H1 (cell line): ENCODE measurements around the gene LTB. TPM values are rescaled to one million over a fixed set of nuclear protein-coding genes. Genes with fewer than 3 reads are reported as not detected.

ENCODE experiments used
- ATF3 ChIP-seq: IDR thresholded peaks from 2 replicates; pipeline ENCODE4 v1.6.1; 2011; ENCODE audit warnings: low read depth, mild to moderate bottlenecking, low read length; ENCODE audit not compliant: insufficient read depth
- CBX8 ChIP-seq: fragments of 300-800, 300-1000 bp; sonication (generic); IDR thresholded peaks from 2 replicates; pipeline ENCODE4 v1.7.1; 2016; ENCODE audit warnings: low read depth, low read length, borderline replicate concordance
- CHD2 ChIP-seq: IDR thresholded peaks from 2 replicates; pipeline ENCODE4 v1.6.1; 2012; ENCODE audit warnings: low read length, improper control_type of control experiment
- CHD7 ChIP-seq: fragments of 300-600 bp; sonication (generic); IDR thresholded peaks from 2 replicates; pipeline ENCODE4 v1.7.1; 2012; ENCODE audit warnings: low read length, moderate library complexity, mild to moderate bottlenecking, inconsistent platforms; ENCODE audit not compliant: insufficient replicate concordance
- KDM1A ChIP-seq: fragments of 200-600, 300-600 bp; sonication (generic); IDR thresholded peaks from 2 replicates; pipeline ENCODE4 v1.7.1; 2016; ENCODE audit warnings: mild to moderate bottlenecking, low read length, borderline replicate concordance
- KDM4A ChIP-seq: IDR thresholded peaks from one replicate; pipeline ENCODE4 v1.7.1; 2012; ENCODE audit warnings: low read depth, mild to moderate bottlenecking, moderate library complexity, low read length, inconsistent platforms; ENCODE audit not compliant: severe bottlenecking
- NRF1 ChIP-seq: IDR thresholded peaks from 2 replicates; pipeline ENCODE4 v1.6.1; 2011; ENCODE audit warnings: mild to moderate bottlenecking, low read depth, low read length, improper control_type of control experiment
- RFX5 ChIP-seq: IDR thresholded peaks from 2 replicates; pipeline ENCODE4 v1.6.1; 2011; ENCODE audit warnings: low read depth, low read length, improper control_type of control experiment, borderline replicate concordance
- RNF2 ChIP-seq: fragments of 200-900, 300-1000 bp; sonication (generic); IDR thresholded peaks from 2 replicates; pipeline ENCODE4 v1.7.1; 2016; ENCODE audit warnings: borderline replicate concordance, low read depth, mild to moderate bottlenecking, antibody characterized with exemption, low read length; ENCODE audit not compliant: poor library complexity, severe bottlenecking; ENCODE audit errors: missing control alignments
- polyA plus RNA-seq, 7 experiments: library from polyadenylated mRNA; depleted of rRNA in 3 of 7; stranded (reverse) in 5 of 7; unstranded in 2 of 7; fragments of >200 nt in 5 of 7; fragments of 200-250 nt in 2 of 7; gene quantifications; 1 replicate in 5 of 7; 2 replicates in 1 of 7; 4 replicates in 1 of 7; pipeline versions ENCODE4 v1.2.1 to v1.2.3, GENCODE V29; 2011 to 2013; ENCODE audit warnings: missing spikeins in 2 of 7, mixed read lengths in 2 of 7
- total RNA-seq: library from RNA; stranded (reverse); fragmentation: NEBNext Ultra II Directional; extraction: Animal tissue kit (Norgen Biotek cat#: 25700); gene quantifications from 2 replicates; pipeline ENCODE4 v1.2.1, GENCODE V29; 2021

The LTB gene
- total and polyA plus RNA-seq, 2 of the 8 experiments (the other 6 are each of a cell fraction or from before 2014, with no cell fraction given): 0.43 to 0.47 TPM

DNA sequence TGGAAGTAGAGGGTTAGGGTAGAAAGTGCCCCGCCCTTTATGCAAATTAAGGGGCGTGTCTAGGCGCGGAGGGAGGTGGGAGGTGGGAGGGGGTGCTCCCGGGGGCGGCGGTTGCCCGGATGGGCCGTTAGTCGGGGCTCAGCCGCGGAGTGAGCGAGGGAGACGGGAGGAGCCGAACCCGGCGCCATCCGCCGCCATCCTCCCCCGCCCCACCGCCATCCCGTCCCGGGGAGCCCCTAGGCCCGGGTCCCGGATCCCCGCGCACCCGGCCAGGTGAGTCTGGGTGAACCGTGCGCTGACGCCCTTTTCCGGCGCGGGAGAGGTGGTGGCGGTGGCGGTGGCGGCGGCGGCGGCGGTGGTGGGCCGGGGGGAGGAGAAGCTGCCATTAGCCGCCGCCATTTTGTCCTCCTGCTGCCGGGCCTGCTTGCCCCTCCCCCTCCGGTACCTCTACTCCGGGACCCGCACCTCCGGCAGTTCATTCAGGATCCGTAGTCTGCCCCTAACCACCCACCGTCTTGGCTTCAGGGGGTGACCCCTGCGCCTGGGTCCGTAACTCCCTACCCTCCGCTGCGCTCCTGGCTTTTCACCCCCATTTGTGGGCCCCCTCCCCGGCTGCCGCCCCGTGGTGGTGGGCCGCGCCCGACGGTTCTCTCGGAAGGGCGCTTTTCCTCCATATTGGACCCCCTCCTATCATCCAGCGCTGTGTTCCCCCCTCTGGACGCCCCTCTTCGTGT is 38.5 kb upstream of the LTB start, which contains the start of gene PRRC2A (continued):
- TF ChIP-seq KDM4A (peak; percentile 26), RNF2 (no peak), ATF3 (no peak), CBX8 (no peak), CHD2 (no peak), RFX5 (no peak), NRF1 (no peak), KDM1A (no peak), CHD7 (no peak)
